GM19395 (cell line): ENCODE data around the gene GPBAR1.
"Not testable (repeated sequence)": the region's sequence is repeated elsewhere in the genome, so short reads cannot be mapped to it uniquely, and the experiment has no call there.

Experiments used
- ATAC-seq: cut with Tn5 transposase; IDR thresholded peaks from one replicate; pipeline ENCODE4 v1.9.1; 2021; ENCODE audit warnings: mild to moderate bottlenecking, moderate library complexity; ENCODE audit not compliant: unreplicated experiment

The GPBAR1 gene

GRCh38 chr2:218266316-218266979 is 5.6 kb downstream of the GPBAR1 start:
- no peak for ATAC-seq

DNA sequence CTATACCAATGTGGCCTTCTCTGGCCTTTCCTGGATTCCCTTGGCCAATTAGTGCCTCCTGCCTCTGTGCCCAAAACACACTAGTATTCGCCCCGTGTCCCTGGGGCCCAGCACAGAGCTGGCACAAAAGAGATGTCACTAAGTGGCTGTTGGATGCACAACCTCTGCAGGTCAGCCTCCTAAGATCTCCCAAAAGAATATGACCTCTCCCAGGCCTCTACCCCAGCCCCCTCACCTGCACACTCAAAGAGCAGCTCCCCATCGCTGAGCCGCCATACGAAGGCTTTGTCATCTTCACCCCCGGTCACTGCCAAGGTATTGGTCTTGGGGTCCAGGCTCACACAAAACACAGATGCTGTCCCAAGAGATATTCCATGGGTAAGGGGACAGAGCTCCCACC is 6.4 kb downstream of the GPBAR1 start:
- no peak for ATAC-seq

DNA sequence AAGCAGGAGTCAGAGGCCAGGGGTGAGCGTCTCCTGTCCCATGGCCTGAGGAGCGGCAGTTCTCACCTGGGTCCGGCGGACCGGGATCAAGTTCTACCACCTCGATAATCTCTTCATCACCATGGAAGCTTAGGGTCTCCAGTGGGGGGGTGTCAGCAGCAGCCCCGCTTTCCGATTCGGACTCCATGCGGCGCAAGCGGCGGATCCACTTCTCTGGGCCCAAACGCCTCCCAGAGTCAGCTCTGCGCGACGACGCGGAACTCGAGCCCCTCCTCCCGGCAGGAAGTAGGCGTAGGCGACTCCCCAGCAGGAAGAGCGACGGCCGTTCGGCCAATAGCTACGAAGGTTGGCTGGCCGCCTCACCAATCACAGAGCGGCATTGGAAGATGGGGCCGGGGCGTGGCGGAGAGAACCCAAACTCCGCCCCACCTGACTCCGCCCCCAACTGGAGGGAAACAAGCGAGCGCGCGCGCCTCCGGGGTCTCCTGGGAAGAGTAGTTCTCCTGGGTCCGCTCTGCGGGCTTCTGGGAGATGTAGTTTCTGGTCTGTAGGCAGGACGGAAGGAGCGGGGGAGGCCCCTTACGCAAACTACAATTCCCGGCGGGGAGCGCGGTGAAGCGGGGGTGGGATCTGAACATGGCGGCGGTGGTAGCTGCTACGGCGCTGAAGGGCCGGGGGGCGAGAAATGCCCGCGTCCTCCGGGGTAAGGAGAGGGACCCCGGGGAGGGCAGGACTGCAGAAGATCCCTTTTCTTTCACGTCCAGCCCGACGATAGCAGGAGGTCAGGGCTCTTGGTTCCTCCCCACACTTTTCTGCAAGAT is 9.3 kb downstream of the GPBAR1 start, which contains the start of the genes AAMP and PNKD:
TSS of gene AAMP (minus strand) at position 238 of the 821 bp plus-strand sequence. CDS start at position 187, 51 bp downstream.
TSS of gene PNKD (plus strand) at position 620 of the 821 bp plus-strand sequence. CDS start at position 637, 17 bp downstream.
- peak; percentile 93 for ATAC-seq

DNA sequence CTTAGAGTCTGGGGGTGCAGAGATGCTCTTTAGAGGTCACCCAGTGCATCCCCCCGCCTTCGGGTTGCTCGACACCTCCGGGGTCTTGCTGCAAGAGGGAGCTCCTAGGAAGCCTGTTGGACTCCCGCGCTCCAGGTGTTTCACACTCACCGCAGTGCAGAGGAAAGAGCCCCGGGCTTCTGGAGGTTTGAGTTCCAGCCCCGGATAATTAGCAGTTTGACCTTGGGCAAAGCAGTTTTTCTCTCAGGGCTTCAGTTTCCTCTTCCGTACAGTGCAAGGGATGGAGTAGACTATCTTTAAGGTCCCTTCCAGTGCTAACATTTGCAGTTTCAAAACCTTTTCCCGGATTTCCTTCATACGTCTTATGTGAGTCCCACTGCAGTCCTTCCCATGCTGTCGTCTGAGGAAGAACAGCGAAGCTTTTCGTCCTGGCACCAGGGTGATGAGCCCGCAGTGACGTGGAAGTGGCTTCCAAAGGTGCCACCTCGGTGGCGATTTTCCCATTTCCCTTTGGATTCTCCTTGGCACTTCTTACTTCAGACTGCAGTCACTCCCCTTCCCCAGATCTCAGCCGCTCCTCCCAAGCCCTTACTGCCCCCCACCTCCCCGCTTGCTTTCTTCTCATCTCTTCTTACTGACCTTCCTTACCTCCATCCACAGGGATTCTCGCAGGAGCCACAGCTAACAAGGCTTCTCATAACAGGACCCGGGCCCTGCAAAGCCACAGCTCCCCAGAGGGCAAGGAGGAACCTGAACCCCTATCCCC is 10.1 kb downstream of the GPBAR1 start:
- no peak for ATAC-seq

GRCh38 chr2:218271487-218271797 is 10.6 kb downstream of the GPBAR1 start:
- ATAC-seq: no peak

- no peak for ATAC-seq
These were observed 11.2 kb downstream of the GPBAR1 start for GRCh38 chr2:218271865-218272530.

- no peak for ATAC-seq
These were observed 11.9 kb downstream of the GPBAR1 start for GRCh38 chr2:218272531-218273212.

- ATAC-seq: not testable (repeated sequence)
These were observed 12.5 kb downstream of the GPBAR1 start for GRCh38 chr2:218273214-218273907.

- no peak for ATAC-seq
These were observed 13.1 kb downstream of the GPBAR1 start for GRCh38 chr2:218273908-218274249.

- no peak for ATAC-seq
These were observed 13.8 kb downstream of the GPBAR1 start for GRCh38 chr2:218274586-218274985.

DNA sequence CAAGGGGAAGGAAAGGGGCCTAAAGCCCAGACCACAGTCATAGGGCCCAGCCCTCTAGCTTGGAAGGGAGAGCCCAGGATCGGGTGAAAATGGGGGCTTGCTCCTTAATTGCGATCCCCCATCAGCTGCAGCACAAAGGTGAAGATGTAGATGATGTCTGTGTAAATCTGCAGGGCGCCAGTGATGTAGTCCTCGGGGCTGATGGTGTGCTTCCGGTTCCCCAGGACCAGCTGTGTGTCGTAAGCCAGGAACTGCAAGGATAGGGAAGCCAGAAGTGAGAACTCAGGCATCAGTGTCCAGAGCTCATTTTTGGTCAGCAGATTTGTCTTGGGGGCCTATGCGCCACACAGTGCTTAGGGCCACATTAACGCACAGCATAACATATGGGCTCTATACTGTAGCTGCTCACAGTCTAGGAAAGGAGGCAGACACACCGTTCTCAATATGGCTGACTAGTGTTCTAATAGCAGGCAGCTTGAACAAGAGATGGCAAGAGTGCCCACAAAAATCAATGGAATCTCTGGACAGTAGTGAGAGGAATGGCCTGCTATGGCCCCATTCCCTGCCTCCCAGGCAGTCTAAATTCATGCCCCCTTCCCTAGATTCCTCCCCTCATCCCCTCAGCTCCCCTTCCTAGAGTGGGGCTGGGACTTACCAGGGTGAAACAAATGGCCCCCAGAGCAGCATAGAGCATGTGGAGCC is 14.7 kb downstream of the GPBAR1 start:
- ATAC-seq: no peak

DNA sequence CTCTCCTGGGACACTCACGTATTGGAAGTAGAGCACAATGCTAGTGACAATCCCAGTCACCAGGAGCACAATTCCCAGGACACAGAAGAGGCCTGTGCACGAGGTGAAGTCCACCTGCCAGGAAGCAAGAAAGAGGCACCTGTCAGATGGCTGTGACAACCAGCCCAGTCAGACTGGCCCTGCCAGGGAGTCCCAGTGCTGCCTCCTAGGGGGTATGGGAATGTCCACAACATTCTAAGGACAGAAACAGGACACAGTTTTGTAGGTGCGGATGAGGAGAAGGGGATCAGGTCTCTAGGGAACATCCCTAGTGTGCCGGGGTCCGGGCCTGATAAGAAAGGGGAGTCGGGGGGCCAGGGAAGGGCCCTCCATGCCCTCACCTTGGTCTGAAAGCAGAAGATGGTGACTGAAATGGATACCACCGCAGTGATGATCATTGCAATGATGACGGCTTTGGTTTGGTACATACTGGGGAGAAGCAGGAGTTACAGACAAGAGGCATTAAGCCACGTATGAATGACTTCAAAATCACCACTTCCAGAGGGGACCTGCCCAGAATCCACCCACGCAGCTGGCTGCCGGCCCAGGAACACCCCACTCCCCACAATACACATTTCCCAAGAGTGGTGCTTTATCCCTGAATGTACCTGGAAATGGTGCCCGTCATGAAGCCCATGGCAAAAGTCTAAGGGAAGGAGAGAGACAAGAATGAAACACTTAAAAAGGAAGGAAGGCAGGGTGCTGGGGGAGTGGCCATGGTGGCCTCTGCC is 16.4 kb downstream of the GPBAR1 start:
- no peak for ATAC-seq

- no peak for ATAC-seq
These were observed 17.1 kb downstream of the GPBAR1 start for GRCh38 chr2:218277921-218278320.

DNA sequence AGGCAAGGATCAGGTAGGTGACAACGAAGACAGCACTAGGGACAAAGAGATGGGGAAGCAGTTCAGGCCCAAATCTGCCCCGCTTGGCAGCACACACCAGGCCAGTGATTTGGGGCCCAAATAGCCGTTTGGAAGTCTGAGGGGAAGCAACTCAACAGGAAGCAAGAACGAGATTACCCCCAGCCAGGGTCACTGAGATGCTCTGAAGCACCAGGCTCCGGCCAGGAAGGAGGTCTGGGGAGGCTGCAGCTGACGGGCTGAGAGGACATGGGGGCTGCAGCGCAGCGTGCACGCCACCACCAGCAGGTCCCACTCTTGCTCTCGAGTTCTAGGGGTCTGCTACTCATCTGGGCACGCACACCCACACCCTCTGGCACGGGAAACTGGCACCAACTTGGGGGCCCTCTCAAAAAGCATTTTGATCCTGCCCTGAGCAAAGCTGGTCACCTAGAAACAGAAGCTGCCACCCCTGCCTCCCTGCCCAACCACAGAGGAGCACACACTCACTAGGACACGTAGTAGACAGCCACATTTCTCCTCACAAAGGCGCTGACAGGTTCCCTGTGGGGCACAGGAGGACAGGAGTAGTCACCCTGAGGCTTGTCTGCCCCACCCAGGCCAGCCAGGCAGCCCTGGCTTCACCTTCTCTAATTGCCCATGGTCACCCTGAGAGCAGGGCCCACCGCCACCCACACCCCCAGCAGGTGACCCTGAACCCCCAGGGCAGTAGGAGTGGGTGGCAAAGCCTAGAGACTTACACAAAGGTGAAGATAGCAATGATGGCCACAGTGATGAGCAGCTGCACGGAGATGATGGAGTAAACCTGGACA is 17.9 kb downstream of the GPBAR1 start:
- no peak for ATAC-seq

- no peak for ATAC-seq
These were observed 19.6 kb downstream of the GPBAR1 start for GRCh38 chr2:218280260-218280870.

- no peak for ATAC-seq
These were observed 20.6 kb downstream of the GPBAR1 start for GRCh38 chr2:218281449-218281848.
